AG08395 (cell line): ENCODE data around the gene TMOD1.

Experiments used
- DNase-seq: peaks from one replicate; pipeline ENCODE4 v3.0.0; 2012; ENCODE audit warnings: mixed read lengths, low spot score

Gene TMOD1

GRCh38 chr9:97547098-97547829 is 45.8 kb downstream of the TMOD1 start:
- no peak for DNase-seq

- no peak for DNase-seq
These were observed 46.9 kb downstream of the TMOD1 start for GRCh38 chr9:97548379-97548778.

GRCh38 chr9:97548819-97549540 is 47.5 kb downstream of the TMOD1 start:
- no peak for DNase-seq

GRCh38 chr9:97550386-97550785 is 48.9 kb downstream of the TMOD1 start:
- no peak for DNase-seq

GRCh38 chr9:97551308-97551707 is 49.8 kb downstream of the TMOD1 start:
- no peak for DNase-seq

- DNase-seq: no peak
These were observed 51.7 kb downstream of the TMOD1 start for GRCh38 chr9:97553141-97553540.

- DNase-seq: no peak
These were observed 52.4 kb downstream of the TMOD1 start for GRCh38 chr9:97553841-97554240.

GRCh38 chr9:97554566-97555075 is 53.2 kb downstream of the TMOD1 start:
- no peak for DNase-seq

GRCh38 chr9:97555164-97555563 is 53.7 kb downstream of the TMOD1 start:
- DNase-seq: no peak

GRCh38 chr9:97556036-97556720 is 54.7 kb downstream of the TMOD1 start:
- no peak for DNase-seq

GRCh38 chr9:97556721-97557605 is 55.5 kb downstream of the TMOD1 start:
- DNase-seq: no peak

GRCh38 chr9:97557606-97558095 is 56.2 kb downstream of the TMOD1 start:
- DNase-seq: no peak

- no peak for DNase-seq
These were observed 57.2 kb downstream of the TMOD1 start for GRCh38 chr9:97558701-97559101.

- DNase-seq: no peak
These were observed 57.6 kb downstream of the TMOD1 start for GRCh38 chr9:97559111-97559514.

- DNase-seq: no peak
These were observed 58.7 kb downstream of the TMOD1 start for GRCh38 chr9:97560154-97560553.

GRCh38 chr9:97560851-97561250 is 59.4 kb downstream of the TMOD1 start:
- no peak for DNase-seq

- DNase-seq: no peak
These were observed 60.0 kb downstream of the TMOD1 start for GRCh38 chr9:97561501-97561900.

- DNase-seq: no peak
These were observed 61.1 kb downstream of the TMOD1 start for GRCh38 chr9:97562542-97562941.

- DNase-seq: no peak
These were observed 62.1 kb downstream of the TMOD1 start for GRCh38 chr9:97563458-97564135.

GRCh38 chr9:97564291-97565175 is 63.1 kb downstream of the TMOD1 start:
- DNase-seq: peak; percentile 54
